Body of pancreas (tissue), 4 donors: Measurements from ENCODE around the gene SLC35E3. TPM values are rescaled to one million over a fixed set of nuclear protein-coding genes. Genes with fewer than 3 reads are reported as not detected.
A peak's percentile ranks its signal among the peaks of the same experiment; 100 is the strongest.

Experiments
- ATAC-seq: fragments of 150-250 bp; one replicate; pipeline ENCODE4 v1.9.1; 2016
- DNase-seq, 4 donors: peaks; one replicate each; pipeline ENCODE4 v3.0.0-alpha.2; 2019
- H3K27ac ChIP-seq, 4 donors: fragments of 200-600 bp; sonication (generic); 1 replicate in 3 of 4; 2 replicates in 1 of 4; pipeline versions ENCODE4 v1.5.1 to v1.6.1; 2016 to 2019; ENCODE audit warnings: mild to moderate bottlenecking in 1 of 4, mixed read lengths in 1 of 4, moderate library complexity in 1 of 4
- H3K27me3 ChIP-seq, 2 donors: fragments of 200-600 bp; sonication (generic); one replicate each; pipeline ENCODE4 v1.6.0; 2016; ENCODE audit warnings: mild to moderate bottlenecking in 1 of 2
- H3K36me3 ChIP-seq, 2 donors: fragments of 200-600 bp; sonication (generic); replicated peaks in 1 of 2; 2 replicates each; pipeline ENCODE4 v1.5.1; 2016; ENCODE audit warnings: low read depth in 2 of 2; ENCODE audit not compliant: insufficient read depth in 1 of 2
- H3K4me1 ChIP-seq: fragments of 200-600 bp; sonication (generic); one replicate; pipeline ENCODE4 v1.6.0; 2016
- H3K4me3 ChIP-seq, 2 donors: fragments of 200-600 bp; sonication (generic); 1 replicate in 1 of 2; 2 replicates in 1 of 2; pipeline ENCODE4 v1.5.1; 2016 to 2019
- H3K9me3 ChIP-seq, 3 donors: fragments of 200-600 bp; sonication (generic); 1 replicate in 2 of 3; 2 replicates in 1 of 3; pipeline ENCODE4 v1.5.1; 2016
- POLR2A ChIP-seq, 3 donors: fragments of 450-650 bp; IDR thresholded peaks; one replicate each; pipeline ENCODE4 v1.6.1; 2016; ENCODE audit warnings: antibody characterized with exemption in 3 of 3, mild to moderate bottlenecking in 2 of 3
- WGBS, 2 donors: methylation state at CpG; one replicate each; pipeline ENCODE4 v1.1.5; 2017; 5-methylcytosine and 5-hydroxymethylcytosine counted together
- intact Hi-C: fragments of 100-400 bp; cut with DNase I; formaldehyde crosslinking; loops from one replicate; pipeline ENCODE4 v1.15.1; 2023
- total RNA-seq, 2 donors: library from RNA; depleted of rRNA; stranded (reverse); fragments of >200 nt; gene quantifications; one replicate each; pipeline ENCODE4 v1.1.0, GENCODE V29; 2016
- TF ChIP-seq, protein P1 (sequence below), 7 experiments: fragments of 450-650 bp in 4 of 7; fragments of 200-600 bp in 3 of 7; sonication (generic) in 3 of 7; IDR thresholded peaks; one replicate each; pipeline ENCODE4 v1.5.1; 2016 to 2019; ENCODE audit warnings: antibody characterized with exemption in 7 of 7

The SLC35E3 gene
- total RNA-seq, 2 donors from 2014 or later: 2.1 to 2.6 TPM

DNA sequence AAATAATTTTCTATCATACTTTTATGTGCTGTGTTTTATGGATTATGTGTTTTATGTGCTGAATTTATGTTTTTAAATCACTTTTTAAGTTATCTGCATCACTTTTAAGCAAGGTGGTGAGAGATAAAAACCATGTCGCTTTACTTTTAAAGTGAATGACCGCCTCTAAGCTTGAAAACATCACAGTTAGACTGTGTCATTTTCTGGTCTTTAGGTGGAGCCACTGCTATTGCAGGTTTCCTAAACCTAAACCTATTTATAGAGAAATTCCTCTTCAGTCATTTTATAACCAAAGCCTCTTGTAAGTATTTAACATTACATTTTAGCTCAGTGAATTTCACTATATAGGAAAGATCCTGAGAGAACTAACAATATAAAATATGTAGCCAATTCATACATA is 41.0 kb downstream of the SLC35E3 start:
- Histone ChIP-seq H3K4me3 (no peak overlapping the region), H3K27me3 (no peaks in the 10 kb centered on the region), H3K36me3 (no peaks in the 10 kb centered on the region), H3K4me1 (peaks cover 48% of the 10 kb centered on the region), H3K9me3 (no peaks in the 10 kb centered on the region), H3K27ac (peak overlapping the region; percentile 14 to 81 (median 53))
- 47 to 56% methylated on average over 2 of the region's 2 CpGs for WGBS, 2 donors
- TF ChIP-seq, protein P1, sequence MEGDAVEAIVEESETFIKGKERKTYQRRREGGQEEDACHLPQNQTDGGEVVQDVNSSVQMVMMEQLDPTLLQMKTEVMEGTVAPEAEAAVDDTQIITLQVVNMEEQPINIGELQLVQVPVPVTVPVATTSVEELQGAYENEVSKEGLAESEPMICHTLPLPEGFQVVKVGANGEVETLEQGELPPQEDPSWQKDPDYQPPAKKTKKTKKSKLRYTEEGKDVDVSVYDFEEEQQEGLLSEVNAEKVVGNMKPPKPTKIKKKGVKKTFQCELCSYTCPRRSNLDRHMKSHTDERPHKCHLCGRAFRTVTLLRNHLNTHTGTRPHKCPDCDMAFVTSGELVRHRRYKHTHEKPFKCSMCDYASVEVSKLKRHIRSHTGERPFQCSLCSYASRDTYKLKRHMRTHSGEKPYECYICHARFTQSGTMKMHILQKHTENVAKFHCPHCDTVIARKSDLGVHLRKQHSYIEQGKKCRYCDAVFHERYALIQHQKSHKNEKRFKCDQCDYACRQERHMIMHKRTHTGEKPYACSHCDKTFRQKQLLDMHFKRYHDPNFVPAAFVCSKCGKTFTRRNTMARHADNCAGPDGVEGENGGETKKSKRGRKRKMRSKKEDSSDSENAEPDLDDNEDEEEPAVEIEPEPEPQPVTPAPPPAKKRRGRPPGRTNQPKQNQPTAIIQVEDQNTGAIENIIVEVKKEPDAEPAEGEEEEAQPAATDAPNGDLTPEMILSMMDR (IDR thresholded peaks at IDR 0.05): peak in 3 of 7 experiments; percentile 10 to 31 (median 19)
- no peak for TF ChIP-seq POLR2A (IDR thresholded peaks at IDR 0.05)
- peak; percentile 24 for ATAC-seq
- no peak for DNase-seq
- intact Hi-C loops: no loop called here

DNA sequence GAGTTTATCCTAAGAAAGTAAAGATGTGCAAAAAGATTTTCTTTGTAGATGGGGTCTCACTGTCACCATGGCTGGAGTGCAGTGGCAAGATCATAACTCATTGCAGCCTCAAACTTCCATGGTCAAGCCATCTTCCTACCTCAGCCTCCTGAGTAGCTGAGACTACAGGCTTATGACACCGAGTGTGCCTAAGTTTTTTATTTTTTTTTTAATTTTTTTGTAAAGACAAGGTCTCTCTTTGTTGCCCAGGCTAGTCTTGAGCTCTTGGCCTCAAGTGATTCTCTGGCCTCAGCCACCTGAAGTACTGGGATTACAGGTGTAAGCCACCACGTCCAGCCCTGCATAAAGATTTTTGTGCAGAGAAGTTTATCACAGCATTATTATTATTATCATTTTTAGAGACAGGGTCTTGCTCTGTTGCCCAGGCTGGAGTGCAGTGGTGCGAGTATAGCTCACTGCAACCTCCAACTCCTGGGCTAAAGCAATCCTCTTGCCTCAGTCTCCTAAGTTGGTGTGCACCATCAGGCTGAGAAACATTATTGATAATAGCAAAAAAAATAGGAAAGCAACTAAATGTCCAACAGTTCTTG is 42.7 kb downstream of the SLC35E3 start:
- ATAC-seq: no peak
- Histone ChIP-seq H3K27ac (peak overlapping the region in 1 of 4 donors; percentile 81), H3K36me3 (no peaks in the 10 kb centered on the region), H3K4me1 (peaks cover 48% of the 10 kb centered on the region), H3K9me3 (no peaks in the 10 kb centered on the region), H3K4me3 (no peak overlapping the region), H3K27me3 (no peaks in the 10 kb centered on the region)
- intact Hi-C loops: no loop called here
- DNase-seq: no peak
- WGBS, 2 donors: 90 to 92% methylated on average over 3 of the region's 3 CpGs
- no peak for TF ChIP-seq POLR2A (IDR thresholded peaks at IDR 0.05)

DNA sequence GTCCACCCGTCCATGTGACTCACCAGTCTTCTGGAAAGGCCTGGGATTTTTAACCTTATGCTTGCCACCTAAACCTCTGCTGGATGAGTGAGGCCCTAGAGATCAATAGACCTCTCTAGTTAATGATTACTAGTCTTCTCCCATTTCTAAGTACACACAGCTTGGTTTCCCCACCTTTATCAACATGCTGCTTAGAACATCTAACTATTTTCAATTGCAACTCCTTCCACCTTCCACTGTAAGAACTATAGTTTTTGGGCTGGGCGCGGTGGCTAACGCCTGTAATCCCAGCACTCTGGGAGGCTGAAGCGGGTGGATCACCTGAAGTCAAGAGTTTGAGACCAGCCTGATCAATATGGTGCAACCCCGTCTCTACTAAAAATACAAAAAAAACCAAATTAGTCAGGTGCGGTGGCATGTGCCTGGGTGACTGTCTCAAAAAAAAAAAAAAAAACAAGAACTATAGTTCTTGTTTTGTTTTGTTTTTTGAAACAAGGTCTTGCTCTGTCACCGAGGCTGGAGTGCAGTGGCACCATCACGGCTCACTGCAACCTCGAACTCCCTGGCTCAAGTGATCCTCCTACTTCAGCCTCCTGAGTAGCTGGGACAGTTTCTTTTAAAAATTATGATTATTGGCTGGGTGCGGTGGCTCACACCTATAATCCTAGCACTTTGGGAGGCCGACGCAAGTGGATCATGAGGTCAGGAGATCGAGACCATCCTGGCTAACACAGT is 43.3 kb downstream of the SLC35E3 start:
- peak overlapping the region in 1 of 4 donors; percentile 81 for H3K27ac ChIP-seq
- intact Hi-C loops: no loop called here
- DNase-seq: peak in 2 of 4 donors; percentile 26 to 44
- ATAC-seq: peak; percentile 71
- H3K4me3 ChIP-seq: no peak overlapping the region
- H3K9me3 ChIP-seq: no peaks in the 10 kb centered on the region
- no peak for TF ChIP-seq POLR2A (IDR thresholded peaks at IDR 0.05)
- TF ChIP-seq, protein P1 (IDR thresholded peaks at IDR 0.05): peak in 1 of 7 experiments; percentile 1
- WGBS, 2 donors: 75 to 76% methylated on average over 14 of the region's 14 CpGs
- no peaks in the 10 kb centered on the region for H3K36me3 ChIP-seq
- H3K4me1 ChIP-seq: peaks cover 48% of the 10 kb centered on the region
- H3K27me3 ChIP-seq: no peaks in the 10 kb centered on the region

DNA sequence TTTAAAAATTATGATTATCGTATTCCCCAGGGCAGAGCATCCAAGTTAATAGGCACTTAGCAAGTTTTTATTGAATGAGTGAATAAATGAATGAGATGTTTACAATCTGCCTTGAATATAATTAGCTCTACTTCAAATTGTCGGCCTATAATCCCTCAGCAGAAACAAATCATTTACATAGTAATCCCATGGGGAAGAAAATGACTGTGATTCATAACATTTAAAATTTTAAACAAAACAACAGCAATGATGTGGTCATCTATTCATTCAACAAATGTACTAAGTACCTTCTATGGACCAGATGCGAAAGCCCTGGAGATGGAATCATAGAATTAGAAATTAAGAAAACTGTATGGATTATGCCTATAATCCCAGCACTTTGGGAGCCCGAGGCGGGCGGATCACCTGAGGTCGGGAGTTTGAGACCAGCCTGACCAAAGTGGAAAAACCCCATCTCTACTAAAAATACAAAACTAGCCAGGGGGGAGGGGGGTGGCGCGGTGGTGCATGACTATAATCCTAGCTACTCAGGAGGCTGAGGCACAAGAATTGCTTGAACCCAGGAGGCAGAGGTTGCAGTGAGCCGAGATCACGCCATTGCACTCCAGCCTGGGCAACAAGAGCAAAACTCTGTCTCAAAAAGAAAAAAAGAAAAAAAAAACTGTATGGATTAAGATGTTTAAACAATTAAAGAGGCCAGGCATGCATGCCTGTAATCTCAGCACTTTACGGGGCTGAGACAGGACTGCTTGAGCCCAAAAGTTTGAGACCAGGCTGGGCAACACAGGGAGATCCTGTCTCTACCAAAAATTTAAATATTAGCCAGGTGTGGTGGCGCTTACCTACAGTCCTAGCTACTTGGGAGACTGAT is 44.3 kb downstream of the SLC35E3 start:
- Histone ChIP-seq H3K9me3 (no peaks in the 10 kb centered on the region), H3K36me3 (no peaks in the 10 kb centered on the region), H3K27ac (no peak overlapping the region), H3K4me1 (peaks cover 44% of the 10 kb centered on the region), H3K27me3 (no peaks in the 10 kb centered on the region), H3K4me3 (no peak overlapping the region)
- ATAC-seq (no peak), DNase-seq (no peak)
- TF ChIP-seq POLR2A (IDR thresholded peaks at IDR 0.05): no peak
- TF ChIP-seq, protein P1 (IDR thresholded peaks at IDR 0.05): no peak
- WGBS, 2 donors: 94 to 97% methylated on average over 13 of the region's 13 CpGs
- intact Hi-C loops: no loop called here

DNA sequence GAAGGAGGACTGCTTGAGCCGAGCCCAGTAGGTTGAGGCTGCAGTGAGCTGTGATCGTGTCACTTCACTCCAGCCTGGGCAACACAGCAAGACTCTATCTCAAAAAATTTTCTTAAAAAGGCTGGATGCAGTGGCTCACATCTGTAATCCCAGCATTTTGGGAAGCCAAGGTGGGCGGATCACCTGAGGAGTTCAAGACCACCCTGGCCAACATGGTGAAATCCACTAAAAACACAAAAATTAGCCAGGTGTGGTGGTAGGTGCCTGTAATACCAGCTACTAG is 44.9 kb downstream of the SLC35E3 start:
- ATAC-seq: no peak
- H3K27ac ChIP-seq: no peak overlapping the region
- 62 to 100% methylated on average over 1 to 3 of the region's 3 CpGs for WGBS, 2 donors
- H3K9me3 ChIP-seq: no peaks in the 10 kb centered on the region
- H3K36me3 ChIP-seq: no peaks in the 10 kb centered on the region
- no peak for TF ChIP-seq POLR2A (IDR thresholded peaks at IDR 0.05)
- TF ChIP-seq, protein P1 (IDR thresholded peaks at IDR 0.05): no peak
- DNase-seq: no peak
- peaks cover 38% of the 10 kb centered on the region for H3K4me1 ChIP-seq
- intact Hi-C loops: no loop called here
- H3K27me3 ChIP-seq: no peaks in the 10 kb centered on the region
- no peak overlapping the region for H3K4me3 ChIP-seq
